HG03175 (cell line): ENCODE measurements around the gene NR2F1-AS1.

Experiments
- ATAC-seq: cut with Tn5 transposase; IDR thresholded peaks from one replicate; pipeline ENCODE4 v1.9.1; 2021; ENCODE audit warnings: mild to moderate bottlenecking, moderate library complexity; ENCODE audit not compliant: unreplicated experiment

The NR2F1-AS1 gene

DNA sequence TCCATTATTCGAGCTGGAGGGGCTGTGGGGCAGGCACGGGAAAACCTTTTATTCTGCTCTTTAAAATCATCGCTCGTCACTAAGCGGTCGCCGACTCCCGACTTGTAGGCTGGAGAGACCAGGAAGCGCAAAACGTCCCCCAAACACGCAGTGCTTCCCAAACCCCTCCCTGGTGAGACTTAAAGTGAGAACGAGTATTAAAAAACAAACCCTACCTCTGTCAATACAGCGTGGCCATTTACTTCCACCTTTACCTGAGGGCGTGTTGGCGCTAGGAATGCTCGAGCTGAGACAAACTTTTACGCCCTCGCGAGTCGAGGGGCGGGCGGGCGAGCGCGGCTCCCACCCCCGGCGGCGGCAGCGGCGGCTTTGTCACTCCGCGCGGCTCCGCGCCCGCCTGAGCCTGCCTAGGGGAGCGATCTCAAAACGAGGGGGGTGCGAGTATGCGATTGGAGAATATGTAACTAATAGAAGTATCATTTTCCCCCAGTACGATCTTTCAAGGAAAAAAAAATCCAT is at the start of gene NR2F1-AS1:
Gene NR2F1-AS1 (minus strand): TSS at position 293 of the 519 bp plus-strand sequence.
- peak; percentile 29 for ATAC-seq

- no peak for ATAC-seq
These were observed 45.8 kb upstream of the NR2F1-AS1 start for GRCh38 chr5:93626801-93627200.

DNA sequence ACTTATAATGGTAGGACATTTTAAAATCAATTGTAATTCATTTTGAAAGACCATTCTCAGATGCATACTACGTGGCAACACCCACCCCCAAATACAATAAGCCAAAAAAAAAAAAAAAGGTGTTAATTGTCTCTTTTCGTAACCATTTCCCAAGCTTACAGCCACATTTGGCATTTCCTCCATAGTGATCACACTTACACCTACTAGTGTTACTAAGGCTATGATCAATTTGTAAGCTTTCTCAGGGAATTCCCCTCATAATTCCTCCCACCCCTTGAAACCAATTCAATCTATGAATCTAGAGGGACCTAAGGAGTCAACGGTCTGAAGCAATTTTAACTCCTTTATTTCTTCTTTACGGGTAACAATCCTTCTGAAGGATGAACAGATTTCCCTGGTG is 42.1 kb upstream of the NR2F1-AS1 start:
- no peak for ATAC-seq

DNA sequence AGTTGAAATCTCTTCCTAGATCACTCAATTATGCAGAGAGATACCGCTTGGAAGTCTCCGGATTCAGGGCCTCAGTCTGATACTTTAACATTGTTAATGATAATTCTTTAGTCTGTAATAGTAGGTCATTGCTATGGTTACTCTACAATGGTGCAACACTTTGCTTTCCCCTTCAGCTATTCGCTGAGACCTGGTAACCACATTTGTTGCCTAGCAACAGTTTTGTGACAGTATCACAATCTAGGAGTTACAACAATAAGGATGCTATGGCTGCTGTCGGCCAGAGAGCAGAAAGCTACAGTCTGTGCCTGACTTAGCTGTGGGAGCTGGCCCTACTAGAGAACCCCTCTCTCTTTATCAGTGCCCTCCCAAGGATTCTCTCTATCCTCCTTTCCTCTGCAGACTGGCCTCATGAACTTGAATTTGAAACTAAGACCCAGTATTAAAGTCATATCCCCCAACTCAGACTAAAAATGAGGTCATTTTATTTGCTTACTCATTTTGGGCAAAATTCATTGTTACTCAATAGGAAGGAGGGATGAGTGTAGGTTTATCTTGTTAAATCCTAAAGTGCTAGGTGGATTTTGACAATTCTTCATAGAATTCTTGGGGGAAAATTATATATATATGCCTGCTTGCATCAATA is 41.3 kb upstream of the NR2F1-AS1 start:
- peak; percentile 50 for ATAC-seq

- ATAC-seq, result no peak
These were observed 40.3 kb upstream of the NR2F1-AS1 start for GRCh38 chr5:93621327-93621798.

GRCh38 chr5:93620487-93621326 is 39.7 kb upstream of the NR2F1-AS1 start:
- peak; percentile 96 for ATAC-seq

DNA sequence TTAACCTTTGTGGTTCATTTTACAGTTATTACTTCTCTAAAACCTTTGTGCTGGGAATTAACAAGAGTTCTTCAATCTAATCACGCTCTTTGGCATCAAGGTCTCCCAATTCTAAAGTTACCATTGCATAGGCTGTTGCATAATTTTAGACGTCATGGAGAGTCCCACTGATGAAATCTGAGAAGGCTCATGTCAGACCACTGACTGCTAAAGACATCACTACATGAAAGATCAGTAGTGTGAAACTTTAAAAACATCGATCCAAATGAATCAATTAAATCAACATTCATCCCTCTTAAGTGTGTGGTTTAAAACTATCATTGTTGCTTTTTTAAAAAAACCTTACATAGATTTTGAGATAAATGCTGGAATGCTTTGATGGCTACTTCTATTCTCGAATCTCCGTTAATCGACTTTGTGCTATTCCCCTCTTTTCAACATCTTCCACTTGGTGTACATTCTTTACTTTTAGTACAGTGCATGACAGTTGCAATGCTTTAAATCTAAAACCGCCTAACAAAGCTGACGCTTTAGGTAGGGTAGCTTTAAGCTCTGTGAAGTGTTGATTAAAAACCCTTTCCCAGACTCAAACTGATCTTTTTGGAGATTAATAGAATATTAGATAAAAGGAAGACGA is 35.6 kb upstream of the NR2F1-AS1 start:
- ATAC-seq, result no peak

DNA sequence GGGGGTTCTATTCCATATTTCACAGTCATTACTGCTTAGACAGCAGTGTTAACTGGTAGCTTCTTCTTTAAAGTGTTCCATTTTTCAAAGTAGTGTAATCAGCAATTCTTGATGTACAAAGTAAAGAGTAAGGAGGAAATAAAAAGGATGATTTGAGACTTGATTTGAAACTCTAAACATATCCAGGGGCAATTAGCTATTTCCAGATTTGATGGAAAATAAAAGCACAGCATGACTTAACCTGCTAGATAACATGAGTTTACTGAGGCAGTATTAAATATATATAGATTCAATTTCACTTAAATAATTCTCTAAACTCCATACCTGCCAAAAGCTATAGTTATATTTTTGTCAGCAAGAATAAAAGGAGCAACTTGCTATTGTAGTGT is 31.8 kb upstream of the NR2F1-AS1 start:
- no peak for ATAC-seq

GRCh38 chr5:93611976-93612854 is 31.2 kb upstream of the NR2F1-AS1 start:
- ATAC-seq, result no peak

DNA sequence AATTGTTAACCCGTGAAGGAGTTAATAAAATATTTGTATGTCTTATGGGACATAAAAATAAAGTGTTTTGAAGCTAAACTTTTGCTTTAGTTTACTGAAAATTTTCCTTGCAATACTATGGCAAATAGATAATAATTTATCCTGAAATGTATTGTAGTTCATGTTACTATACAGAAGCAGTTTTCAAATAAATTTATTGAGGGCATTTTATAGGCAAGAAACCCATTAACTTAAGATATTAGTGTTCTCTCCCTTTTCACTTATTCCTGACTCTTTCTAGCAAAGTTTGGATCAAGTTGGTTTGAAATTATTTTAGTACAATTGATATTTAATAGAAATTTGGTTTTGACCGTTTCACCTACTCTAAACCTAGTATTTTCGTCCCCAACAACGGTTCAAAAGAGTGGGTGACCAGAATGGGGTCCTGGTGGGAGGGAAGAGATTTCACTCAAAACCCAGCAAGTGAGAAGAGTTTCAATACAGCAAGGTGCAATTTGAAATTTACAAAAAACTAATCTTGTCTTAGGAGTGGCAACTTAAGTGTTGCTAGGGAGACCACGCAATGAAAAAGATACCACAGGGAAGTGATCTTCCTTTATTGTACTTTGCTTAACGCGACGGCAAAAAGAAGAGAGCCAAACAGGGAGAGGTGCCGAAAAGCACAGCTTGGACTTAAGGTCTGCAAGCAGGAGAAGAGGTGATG is 30.4 kb upstream of the NR2F1-AS1 start:
- no peak for ATAC-seq

- no peak for ATAC-seq
These were observed 29.7 kb upstream of the NR2F1-AS1 start for GRCh38 chr5:93610581-93611272.

DNA sequence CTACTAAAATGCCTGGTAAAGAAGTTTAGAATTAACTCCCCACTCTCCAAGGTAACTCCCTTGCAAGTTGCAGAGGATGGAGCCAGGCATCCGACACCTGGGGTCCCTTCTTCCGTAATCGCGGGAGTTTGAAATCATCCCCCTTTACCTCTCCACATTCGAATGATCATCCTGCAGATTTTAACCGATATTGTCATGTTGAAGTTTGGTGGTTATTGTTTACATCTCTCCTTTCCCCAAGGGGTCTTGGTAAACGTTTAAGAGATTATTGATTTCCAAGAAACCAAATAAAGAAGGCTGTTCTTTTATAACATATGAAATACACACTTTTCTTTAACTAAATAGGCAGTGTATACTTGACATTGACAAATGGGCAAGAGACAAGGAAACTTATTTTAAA is 28.7 kb upstream of the NR2F1-AS1 start:
- no peak for ATAC-seq

GRCh38 chr5:93608855-93609254 is 27.8 kb upstream of the NR2F1-AS1 start:
- no peak for ATAC-seq

- peak; percentile 78 for ATAC-seq
These were observed 26.6 kb upstream of the NR2F1-AS1 start for GRCh38 chr5:93607367-93608258.

DNA sequence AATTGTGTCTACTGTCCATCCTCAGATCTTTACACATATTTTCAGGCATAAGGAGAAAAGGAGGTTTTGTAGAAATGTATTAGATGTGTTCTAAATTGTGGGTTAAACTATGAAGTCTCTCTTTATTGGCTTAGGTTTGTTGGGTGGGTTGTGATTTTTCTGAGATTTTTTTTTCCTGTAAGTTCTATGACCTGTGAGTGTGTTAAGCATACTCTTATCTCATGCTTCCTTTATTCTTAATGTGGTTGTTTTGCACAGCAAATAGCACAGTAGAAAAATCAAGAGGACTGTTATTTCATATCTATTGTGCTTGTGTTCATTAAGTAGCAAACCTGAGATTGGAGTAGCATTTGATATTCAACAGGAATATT is 25.3 kb upstream of the NR2F1-AS1 start:
- no peak for ATAC-seq

GRCh38 chr5:93604644-93605515 is 23.9 kb upstream of the NR2F1-AS1 start:
- no peak for ATAC-seq
